ENCODE measurements around the gene ATP10A. TPM values are rescaled to one million over a fixed set of nuclear protein-coding genes. Genes with fewer than 3 reads are reported as not detected.

ATP10A gene
- total and polyA plus RNA-seq, 9 of the 15 experiments (the other 6 are each of a cell fraction or from before 2014, with no cell fraction given) = 0.09 TPM; not detected in 8

GRCh38 chr15:25799906-25800700 is 63.0 kb downstream of the ATP10A start (continued):
- TF ChIP-seq POLR2H (tag; IDR thresholded peaks at IDR 0.05; ENCODE audit: low read depth) (no peak), POLR3A (IDR thresholded peaks at IDR 0.05; ENCODE audit: borderline replicate concordance, extremely low read depth, insufficient read depth, insufficient read length) (no peak), HDAC3 (IDR thresholded peaks at IDR 0.05; ENCODE audit: borderline replicate concordance, partially characterized antibody) (no peak)

- ChIA-PET POLR2A (interaction anchor here (0.6 kb wide), 1 partner anchor 32 kb away, joined by 4 read pairs; no protein-coding TSS in a partner anchor), CTCF (ENCODE audit: low intra/inter-chr PET ratio) (no interaction called here)
- BruUV-seq (replicated peaks) = no TSS peak
- Histone ChIP-seq H3K27me3 (ENCODE audit: control insufficient read depth in 2 of 2, insufficient read depth in 2 of 2, low read length in 2 of 2) (peaks cover 9 to 60% of the 10 kb centered on the region in 2 experiments; a peak in 4 of 5 replicates), H2AFZ (ENCODE audit: low read depth, low read length) (no peak overlapping the region), H3K4me1 (replicated peaks in 1 of 2; ENCODE audit: control insufficient read depth in 2 of 2, insufficient read depth in 2 of 2, low read length in 2 of 2) (no peaks in the 10 kb centered on the region), H3K9ac (ENCODE audit: insufficient read depth in 1 of 2, low read depth in 2 of 2, low read length in 2 of 2) (no peak overlapping the region), H3K9me1 (ENCODE audit: control insufficient read depth, insufficient read depth, low read length) (no peaks in the 10 kb centered on the region), H3K9me3 (replicated peaks; ENCODE audit: control insufficient read depth, insufficient read depth, low read depth, low read length) (no peaks in the 10 kb centered on the region), H3K4me2 (ENCODE audit: insufficient read depth, low read length) (no peak overlapping the region), H3K4me3 (no peak overlapping the region), H3K36me3 (ENCODE audit: control insufficient read depth, insufficient read depth, low read length) (no peaks in the 10 kb centered on the region), H4K20me1 (replicated peaks; ENCODE audit: control insufficient read depth, insufficient read depth, low read length) (peaks cover 3% of the 10 kb centered on the region; the same call in 1 of the 2 replicates), H3K27ac (ENCODE audit: extremely low read depth, low read depth, low read length) (no peak overlapping the region), H3K79me2 (ENCODE audit: control insufficient read depth, insufficient read depth, low read length) (no peaks in the 10 kb centered on the region)
- no peak for TF ChIP-seq ZBTB49 (CRISPR knock-in tag; IDR thresholded peaks at IDR 0.05; ENCODE audit: borderline replicate concordance)
- 0 out of 2 replicates have a peak, but pooled peaks have one; percentile 26 for TF ChIP-seq EGR1 (conservative IDR thresholded peaks at IDR 0.05)
- ATAC-seq (no peak), FAIRE-seq (no peak), DNase-seq (ENCODE audit: extremely low read depth in 1 of 4, low spot score in 3 of 4) (no peak)
- intact Hi-C loops (cut with micrococcal nuclease) (no loop called here), in situ Hi-C loops (cut with MboI) (no loop called here)
- 0% methylated on average over 22 of the region's 25 CpGs for WGBS (ENCODE audit: insufficient coverage, low coverage, missing lambda C conversion rate)
Observed at GRCh38 chr15:25797936-25798901, 64.9 kb downstream of the ATP10A start.
